GM23248 (cell line): ENCODE data around the gene ARHGEF11. TPM values are rescaled to one million over a fixed set of nuclear protein-coding genes. Genes with fewer than 3 reads are reported as not detected.
A peak's percentile ranks its signal among the peaks of the same experiment; 100 is the strongest.
"Not testable (repeated sequence)": the region's sequence is repeated elsewhere in the genome, so short reads cannot be mapped to it uniquely, and the experiment has no call there.

Source experiments
- DNase-seq: peaks from one replicate; pipeline ENCODE4 v3.0.0-alpha.2; 2015
- H2AFZ ChIP-seq: fragments of 200-600 bp; sonication (generic); 2 replicates; pipeline ENCODE4 v1.6.1; 2016; ENCODE audit warnings: antibody characterized with exemption
- H3F3A ChIP-seq: fragments of 200-600 bp; sonication (generic); 2 replicates; pipeline ENCODE4 v1.6.1; 2016; ENCODE audit warnings: mild to moderate bottlenecking, antibody characterized with exemption, mixed run types; ENCODE audit not compliant: insufficient read depth
- H3K27ac ChIP-seq: fragments of 200-600 bp; sonication (generic); 2 replicates; pipeline ENCODE4 v1.5.1; 2016; ENCODE audit warnings: mild to moderate bottlenecking
- H3K27me3 ChIP-seq: fragments of 200-600 bp; sonication (generic); replicated peaks from 2 replicates; pipeline ENCODE4 v1.6.1; 2016; ENCODE audit warnings: mild to moderate bottlenecking; ENCODE audit not compliant: insufficient read depth
- H3K36me3 ChIP-seq: fragments of 200-600 bp; sonication (generic); 2 replicates; pipeline ENCODE4 v1.6.1; 2016; ENCODE audit warnings: low read depth, mild to moderate bottlenecking
- H3K4me1 ChIP-seq: fragments of 200-600 bp; sonication (generic); 2 replicates; pipeline ENCODE4 v1.6.1; 2016; ENCODE audit warnings: mild to moderate bottlenecking; ENCODE audit not compliant: insufficient read depth
- H3K4me2 ChIP-seq: fragments of 200-600 bp; sonication (generic); one replicate; pipeline ENCODE4 v1.6.1; 2016; ENCODE audit warnings: mild to moderate bottlenecking; ENCODE audit not compliant: unreplicated experiment
- H3K4me3 ChIP-seq: fragments of 200-600 bp; sonication (generic); 2 replicates; pipeline ENCODE4 v1.5.1; 2016; ENCODE audit warnings: mild to moderate bottlenecking
- H3K79me2 ChIP-seq: fragments of 200-600 bp; sonication (generic); 2 replicates; pipeline ENCODE4 v1.6.1; 2016; ENCODE audit warnings: mild to moderate bottlenecking; ENCODE audit not compliant: insufficient read depth
- H3K9ac ChIP-seq: fragments of 200-600 bp; sonication (generic); 2 replicates; pipeline ENCODE4 v1.6.1; 2016; ENCODE audit warnings: mild to moderate bottlenecking
- H3K9me2 ChIP-seq: fragments of 200-600 bp; sonication (generic); 2 replicates; pipeline ENCODE4 v1.6.1; 2016; ENCODE audit warnings: mixed run types, mild to moderate bottlenecking, moderate library complexity; ENCODE audit not compliant: insufficient read depth
- H3K9me3 ChIP-seq: fragments of 200-600 bp; sonication (generic); one replicate; pipeline ENCODE4 v1.6.1; 2017; ENCODE audit warnings: low read depth
- H4K20me1 ChIP-seq: fragments of 200-600 bp; sonication (generic); 2 replicates; pipeline ENCODE4 v1.6.0; 2016; ENCODE audit not compliant: insufficient read depth
- EZH2 ChIP-seq: fragments of 200-600 bp; sonication (generic); IDR thresholded peaks from 2 replicates; pipeline ENCODE4 v1.6.1; 2018; ENCODE audit warnings: antibody characterized with exemption, mild to moderate bottlenecking; ENCODE audit not compliant: insufficient read depth, poor library complexity, severe bottlenecking
- EZH2phosphoT487 ChIP-seq: fragments of 200-600 bp; sonication (generic); IDR thresholded peaks from 2 replicates; pipeline ENCODE4 v1.6.1; 2018; ENCODE audit warnings: antibody characterized with exemption, moderate library complexity, mild to moderate bottlenecking, low read depth; ENCODE audit not compliant: insufficient read depth
- WGBS, 2 experiments: methylation state at CpG; one replicate each; pipeline ENCODE4 v1.1.6; 2015 to 2017; ENCODE audit warnings: low lambda C conversion rate in 2 of 2, low coverage in 1 of 2; ENCODE audit errors: missing lambda C conversion rate in 2 of 2; 5-methylcytosine and 5-hydroxymethylcytosine counted together
- in situ Hi-C: fragments of 300-500 bp; cut with MboI; formaldehyde crosslinking; loops from 2 replicates; pipeline ENCODE4 v1.15.0; 2020
- polyA plus RNA-seq: library from polyadenylated mRNA; unstranded; fragments of >200 nt; fragmentation: Nextera tagmentation; extraction: Ambion mirVana; gene quantifications from 2 replicates; pipeline ENCODE4 v1.2.1, GENCODE V29; 2016
- total RNA-seq: library from RNA; depleted of rRNA; stranded (reverse); fragments of >200 nt; shearing (Covaris generic); gene quantifications from 2 replicates; pipeline ENCODE4 v1.2.3, GENCODE V29; 2014

The ARHGEF11 gene
- total and polyA plus RNA-seq, 2 experiments from 2014 or later: 13.3 to 23.0 TPM

DNA sequence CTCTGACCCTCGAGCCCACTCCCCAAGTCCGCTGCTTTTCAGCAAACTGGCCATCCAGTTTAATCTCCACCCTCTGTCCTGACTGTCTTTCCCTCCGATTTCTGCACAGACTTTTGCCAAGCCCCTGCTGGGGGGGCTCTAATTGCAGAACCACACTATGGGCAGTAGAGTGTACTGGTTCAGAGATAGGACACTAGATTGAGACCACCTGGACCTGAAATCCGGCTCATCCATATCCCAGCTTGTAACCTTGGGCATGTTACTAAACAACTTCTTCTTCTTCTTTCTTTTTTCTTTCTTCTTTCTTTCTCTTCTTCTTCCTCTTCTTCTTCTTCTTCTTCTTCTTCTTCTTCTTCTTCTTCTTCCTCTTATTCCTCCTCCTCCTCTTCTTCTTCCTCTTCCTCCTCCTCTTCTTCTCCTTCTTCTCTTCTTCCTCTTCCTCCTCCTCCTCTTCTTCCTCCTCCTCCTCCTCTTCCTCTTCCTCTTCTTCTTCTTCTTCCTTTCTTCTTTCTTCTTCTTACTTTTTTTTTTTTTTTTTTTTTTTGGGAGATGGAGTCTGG lies 117.4 kb downstream of the ARHGEF11 start:
- Histone ChIP-seq H2AFZ (no peak overlapping the region), H3F3A (peaks cover 21% of the 10 kb centered on the region), H3K79me2 (no peaks in the 10 kb centered on the region), H3K27ac (no peak overlapping the region), H4K20me1 (no peaks in the 10 kb centered on the region), H3K9ac (no peak overlapping the region), H3K36me3 (no peaks in the 10 kb centered on the region), H3K9me2 (no peaks in the 10 kb centered on the region), H3K4me1 (no peaks in the 10 kb centered on the region), H3K4me2 (peak overlapping the region; percentile 57), H3K27me3 (peaks cover 13% of the 10 kb centered on the region), H3K9me3 (no peaks in the 10 kb centered on the region), H3K4me3 (no peak overlapping the region)
- WGBS, 2 experiments: 0 to 4% methylated on average over 4 of the region's 4 CpGs
- in situ Hi-C loops: no loop called here
- TF ChIP-seq EZH2: no peak
- no peak for TF ChIP-seq EZH2phosphoT487
- DNase-seq: no peak

GRCh38 chr1:156927215-156928042 lies 118.1 kb downstream of the ARHGEF11 start:
- TF ChIP-seq EZH2: no peak
- no peak for TF ChIP-seq EZH2phosphoT487
- peak overlapping the region; percentile 57 for H3K4me2 ChIP-seq
- H3K27ac ChIP-seq: no peak overlapping the region
- H3K4me1 ChIP-seq: no peaks in the 10 kb centered on the region
- H3F3A ChIP-seq: peaks cover 21% of the 10 kb centered on the region
- WGBS, 2 experiments: 10% methylated on average over 43 to 54 of the region's 64 CpGs
- H3K9me3 ChIP-seq: no peaks in the 10 kb centered on the region
- DNase-seq: peak; percentile 93
- no peaks in the 10 kb centered on the region for H3K36me3 ChIP-seq
- peak overlapping the region; percentile 61 for H2AFZ ChIP-seq
- in situ Hi-C loops: no loop called here
- H3K4me3 ChIP-seq: peak overlapping the region; percentile 63
- H3K9ac ChIP-seq: no peak overlapping the region
- no peaks in the 10 kb centered on the region for H3K79me2 ChIP-seq
- H4K20me1 ChIP-seq: no peaks in the 10 kb centered on the region
- peaks cover 20% of the 10 kb centered on the region for H3K27me3 ChIP-seq
- H3K9me2 ChIP-seq: no peaks in the 10 kb centered on the region

- H3K4me2 ChIP-seq, H4K20me1 ChIP-seq, H3K9me2 ChIP-seq, H3K36me3 ChIP-seq, H3K4me3 ChIP-seq, H2AFZ ChIP-seq, H3K79me2 ChIP-seq, H3K4me1 ChIP-seq, H3K9ac ChIP-seq, H3K9me3 ChIP-seq, in situ Hi-C loops, H3K27ac ChIP-seq: not testable (repeated sequence)
- DNase-seq: peak; percentile 62
- 73% methylated on average over 6 of the region's 6 CpGs for WGBS, 2 experiments
- peaks cover 21% of the 10 kb centered on the region for H3F3A ChIP-seq
- H3K27me3 ChIP-seq: peaks cover 27% of the 10 kb centered on the region
Observed at GRCh38 chr1:156926695-156927094, 118.8 kb downstream of the ARHGEF11 start.

DNA sequence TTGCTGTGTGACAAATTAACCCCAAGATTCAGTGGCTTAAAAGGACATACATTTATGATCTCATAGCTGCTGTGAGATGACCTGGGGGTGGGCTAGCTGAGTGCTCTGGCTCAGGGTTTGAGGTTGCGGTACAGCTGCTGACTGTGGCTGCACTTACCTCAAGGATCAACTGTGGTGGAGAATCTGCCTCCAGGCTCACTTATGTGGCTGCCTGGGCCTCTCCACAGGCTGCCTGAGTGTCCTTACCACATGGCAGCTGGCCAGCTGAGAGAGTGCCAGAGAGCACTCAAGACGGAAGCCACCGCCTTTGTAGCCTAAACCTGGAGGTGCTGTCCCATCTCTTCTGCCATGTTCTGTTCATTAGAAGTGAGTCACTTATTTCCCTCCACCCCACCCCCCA lies 119.4 kb downstream of the ARHGEF11 start:
- peaks cover 16% of the 10 kb centered on the region for H3F3A ChIP-seq
- TF ChIP-seq EZH2 (no peak), EZH2phosphoT487 (no peak)
- H3K4me3 ChIP-seq: no peak overlapping the region
- in situ Hi-C loops: no loop called here
- peak; percentile 56 for DNase-seq
- H3K9ac ChIP-seq: no peak overlapping the region
- no peaks in the 10 kb centered on the region for H3K9me3 ChIP-seq
- H3K36me3 ChIP-seq: no peaks in the 10 kb centered on the region
- WGBS, 2 experiments: 34 to 57% methylated on average over 3 of the region's 3 CpGs
- H4K20me1 ChIP-seq: no peaks in the 10 kb centered on the region
- H3K4me1 ChIP-seq: no peaks in the 10 kb centered on the region
- no peaks in the 10 kb centered on the region for H3K9me2 ChIP-seq
- H3K4me2 ChIP-seq: no peak overlapping the region
- H3K27ac ChIP-seq: no peak overlapping the region
- no peak overlapping the region for H2AFZ ChIP-seq
- H3K79me2 ChIP-seq: no peaks in the 10 kb centered on the region
- H3K27me3 ChIP-seq: peaks cover 32% of the 10 kb centered on the region
